ENCODE data around the gene MAF.

Gene MAF

DNA sequence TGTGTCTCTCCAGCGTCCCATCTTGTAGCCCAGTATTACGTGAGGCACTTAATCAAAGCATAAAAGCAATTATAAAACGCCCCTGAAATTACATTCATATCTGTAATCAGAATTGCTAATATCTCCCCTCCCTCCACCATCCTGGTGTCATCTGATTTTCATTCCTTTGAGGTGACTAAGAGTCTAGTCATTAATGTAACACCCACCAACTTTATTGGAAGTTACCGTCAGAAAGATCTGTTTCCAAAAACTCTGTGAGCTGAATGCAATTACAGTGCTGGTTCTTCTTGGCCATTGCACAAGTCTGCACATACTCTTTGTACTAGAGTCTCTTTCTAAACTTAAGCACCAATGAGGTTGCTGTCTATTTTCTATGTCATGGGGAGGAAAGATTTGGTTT, 12.5 kb upstream of the MAF start:
- no peak for DNase-seq (ENCODE audit: low read depth in 3 of 3, low spot score in 1 of 3)

DNA sequence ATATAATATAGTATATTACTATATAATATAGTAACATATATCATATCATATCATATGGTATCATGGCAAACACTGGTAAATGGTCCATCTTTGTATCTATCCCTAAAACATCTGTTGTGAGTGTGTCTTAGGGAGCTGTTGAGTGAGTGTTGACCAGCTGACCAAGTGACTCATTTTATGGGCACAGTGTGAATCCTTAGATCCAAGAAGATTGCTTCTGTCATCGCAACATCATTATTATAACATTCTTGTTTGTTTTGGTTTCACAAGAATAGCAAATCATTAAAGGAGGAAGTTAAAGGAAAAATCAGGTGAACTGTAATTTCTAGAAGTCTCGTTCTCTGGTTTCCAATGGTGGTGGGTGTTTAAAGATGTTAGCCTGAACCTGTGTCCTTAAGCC, 11.7 kb upstream of the MAF start:
- no peak for DNase-seq (ENCODE audit: low read depth in 3 of 3, low spot score in 1 of 3)

DNA sequence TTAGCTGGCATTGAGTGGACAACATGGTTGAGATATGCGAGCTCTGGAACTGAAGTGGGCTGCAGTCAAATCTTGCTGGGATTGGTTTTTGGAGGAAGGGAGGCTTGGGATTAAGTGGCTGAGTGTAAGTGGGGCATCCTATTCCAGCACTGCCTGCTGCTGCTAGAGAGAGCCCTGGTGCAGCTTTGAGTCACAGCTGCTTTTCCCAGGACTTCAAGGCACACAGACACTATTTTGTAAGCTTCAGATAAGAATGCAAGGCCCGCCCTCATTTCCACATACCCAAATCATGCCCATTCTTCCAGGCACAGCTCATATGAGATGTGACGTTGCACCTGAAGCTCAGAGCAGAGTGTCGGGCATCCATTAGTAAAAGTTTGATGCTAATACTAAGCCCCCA, 10.2 kb upstream of the MAF start:
- DNase-seq (ENCODE audit: low read depth in 3 of 3, low spot score in 1 of 3): no peak

DNA sequence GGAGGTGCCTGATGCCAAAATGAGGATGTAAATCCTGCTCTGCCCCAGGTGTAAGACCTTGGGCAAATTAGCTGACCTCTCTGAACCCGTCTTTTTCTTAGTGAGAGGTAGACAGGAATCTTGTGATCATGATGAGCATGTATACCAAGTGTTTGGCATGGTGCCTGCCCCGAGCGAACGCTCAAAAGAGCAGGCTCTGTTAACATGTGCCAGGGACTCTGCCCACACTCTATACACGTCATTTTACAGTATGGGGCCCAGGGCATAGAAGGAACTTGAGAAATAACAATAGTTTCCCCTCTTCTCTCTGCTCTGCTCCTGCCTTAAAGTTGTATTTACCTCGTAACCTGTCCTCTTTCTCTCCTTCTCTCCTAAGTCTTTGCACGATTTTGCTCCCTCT, 9.3 kb upstream of the MAF start:
- DNase-seq (ENCODE audit: low read depth in 3 of 3, low spot score in 1 of 3): no peak

DNA sequence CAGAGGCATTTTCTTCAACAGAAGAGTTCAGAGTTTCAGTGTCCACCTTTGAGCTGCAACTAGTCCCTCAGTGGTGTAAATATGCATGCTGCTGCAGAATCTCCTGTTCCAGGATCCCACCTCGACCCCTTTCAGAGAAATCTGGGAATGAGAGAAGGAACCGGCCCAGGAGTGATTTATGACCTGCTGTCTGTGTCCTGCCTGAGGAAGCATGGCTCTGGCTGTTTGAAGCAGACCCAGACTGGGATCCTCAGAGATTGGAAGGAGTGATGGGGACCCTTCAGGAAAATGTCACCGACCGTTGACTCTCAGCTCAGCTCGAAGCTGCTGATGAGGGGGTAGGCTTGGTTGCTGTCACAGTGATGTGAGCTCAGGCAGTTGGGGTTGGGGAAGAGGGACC, 8.4 kb upstream of the MAF start:
- DNase-seq (ENCODE audit: low read depth in 3 of 3, low spot score in 1 of 3): no peak

DNA sequence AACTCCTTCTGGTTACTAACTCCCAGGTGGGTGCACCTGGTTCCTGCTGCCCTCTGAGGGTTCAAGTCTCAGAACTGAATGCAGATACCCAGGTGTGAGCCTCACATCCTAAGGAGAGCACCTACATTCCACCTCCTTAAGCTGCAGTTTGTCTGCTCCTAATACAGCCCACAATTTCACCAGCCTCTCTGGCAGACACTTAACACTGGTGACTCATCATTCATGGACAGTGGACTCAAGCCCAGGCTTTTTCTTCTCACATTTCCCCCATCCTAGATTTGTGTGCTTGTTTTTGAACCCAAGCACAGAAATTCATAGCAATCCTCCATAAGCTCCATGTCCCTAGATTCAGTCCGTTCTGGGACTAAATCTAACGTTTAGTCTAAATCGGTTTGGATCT, 7.0 kb upstream of the MAF start:
- no peak for DNase-seq (ENCODE audit: low read depth in 3 of 3, low spot score in 1 of 3)

DNA sequence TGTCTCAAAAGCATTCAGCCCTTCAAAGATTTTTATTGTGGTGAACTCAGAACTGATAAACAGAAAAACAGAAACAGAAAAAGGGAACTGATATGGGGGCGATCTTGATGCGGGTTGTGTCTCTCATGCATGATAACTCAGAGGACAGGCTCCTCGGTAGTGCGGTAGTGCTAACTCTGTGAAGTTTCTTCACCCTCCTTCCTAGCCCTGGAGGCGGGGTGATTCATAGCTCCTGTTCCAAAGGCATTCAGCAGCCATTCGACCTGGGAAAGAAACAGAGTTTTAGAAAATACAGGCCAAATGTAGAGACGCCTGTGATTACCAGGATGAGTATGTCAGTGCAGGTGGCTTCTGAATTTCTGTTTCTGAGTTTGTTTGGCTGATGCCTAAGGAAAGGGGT, 5.5 kb upstream of the MAF start:
- DNase-seq (ENCODE audit: low read depth in 3 of 3, low spot score in 1 of 3): no peak

DNA sequence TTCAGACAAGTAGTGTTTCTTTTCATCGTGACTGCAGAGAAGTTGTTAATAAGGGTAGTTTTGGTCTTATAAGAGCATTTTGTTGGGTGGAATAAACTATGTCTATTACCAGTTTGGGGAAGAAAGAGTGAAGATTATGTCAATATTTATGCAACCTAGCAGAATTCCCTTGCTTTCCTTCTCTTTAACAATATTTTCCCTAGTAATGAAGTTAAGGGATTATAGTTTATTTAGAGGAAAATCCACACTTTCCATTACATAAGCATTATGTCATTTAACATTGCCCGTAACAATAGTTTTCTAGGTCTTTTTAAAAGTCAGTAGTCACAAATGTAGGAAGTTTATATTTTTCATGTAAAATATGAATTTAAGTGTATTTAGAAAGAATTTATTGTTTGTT, 2.5 kb upstream of the MAF start:
- DNase-seq (ENCODE audit: low read depth in 3 of 3, low spot score in 1 of 3): no peak

DNA sequence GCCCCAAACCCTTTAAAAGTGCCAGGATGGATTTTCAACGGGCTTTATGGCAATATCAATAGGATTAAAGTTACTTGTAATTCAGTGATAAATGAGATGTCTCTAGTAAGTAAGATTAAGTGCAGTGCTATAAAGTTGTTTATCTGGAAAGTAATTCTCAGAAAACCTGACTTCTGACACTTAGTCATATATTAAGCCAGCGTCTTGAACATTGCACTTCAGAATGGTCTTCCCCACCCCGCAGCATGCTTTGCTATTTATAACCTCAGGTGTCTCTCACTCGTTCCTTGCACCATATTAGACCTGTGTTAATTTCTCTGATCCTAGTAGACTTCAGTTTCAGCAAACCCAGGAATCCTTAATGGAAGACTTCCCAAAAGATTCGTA, 2.1 kb upstream of the MAF start:
- DNase-seq (ENCODE audit: low read depth in 3 of 3, low spot score in 1 of 3): no peak

DNA sequence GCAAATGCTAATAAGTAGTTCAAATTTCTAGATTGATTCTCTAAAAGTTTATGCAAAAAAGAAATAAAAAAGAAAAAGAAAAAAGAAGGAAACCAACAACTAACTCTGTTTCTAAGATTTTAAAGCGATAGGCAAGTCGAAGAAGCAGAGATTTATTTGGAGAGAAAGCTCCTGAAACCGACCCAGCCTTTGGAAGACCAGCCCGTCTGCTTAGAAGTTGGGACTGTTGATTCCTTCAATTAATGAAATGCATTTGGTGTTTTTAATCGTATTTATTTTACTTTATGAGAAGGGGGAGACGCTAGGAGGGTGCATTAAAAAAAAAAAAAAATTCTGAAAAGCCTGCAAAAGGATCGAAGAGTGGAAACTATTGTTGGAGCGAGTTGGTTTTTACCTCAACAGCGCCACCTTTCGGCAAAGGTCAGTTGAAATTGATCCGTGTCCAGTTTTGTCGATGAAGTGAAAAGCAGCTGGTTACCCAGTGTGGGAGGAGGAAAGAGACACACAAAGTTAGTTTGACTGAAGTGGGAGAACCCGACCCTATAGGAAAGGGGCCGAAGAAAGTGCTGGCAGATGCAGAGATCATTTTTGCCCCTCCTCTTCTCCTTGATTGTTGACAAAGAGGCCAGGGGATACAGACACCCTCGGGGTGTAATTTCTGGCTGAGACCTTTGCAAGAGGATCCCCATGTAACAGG, 1.5 kb upstream of the MAF start:
- peak; percentile 54 to 75 (median 71) for DNase-seq (ENCODE audit: low read depth in 3 of 3, low spot score in 1 of 3)

DNA sequence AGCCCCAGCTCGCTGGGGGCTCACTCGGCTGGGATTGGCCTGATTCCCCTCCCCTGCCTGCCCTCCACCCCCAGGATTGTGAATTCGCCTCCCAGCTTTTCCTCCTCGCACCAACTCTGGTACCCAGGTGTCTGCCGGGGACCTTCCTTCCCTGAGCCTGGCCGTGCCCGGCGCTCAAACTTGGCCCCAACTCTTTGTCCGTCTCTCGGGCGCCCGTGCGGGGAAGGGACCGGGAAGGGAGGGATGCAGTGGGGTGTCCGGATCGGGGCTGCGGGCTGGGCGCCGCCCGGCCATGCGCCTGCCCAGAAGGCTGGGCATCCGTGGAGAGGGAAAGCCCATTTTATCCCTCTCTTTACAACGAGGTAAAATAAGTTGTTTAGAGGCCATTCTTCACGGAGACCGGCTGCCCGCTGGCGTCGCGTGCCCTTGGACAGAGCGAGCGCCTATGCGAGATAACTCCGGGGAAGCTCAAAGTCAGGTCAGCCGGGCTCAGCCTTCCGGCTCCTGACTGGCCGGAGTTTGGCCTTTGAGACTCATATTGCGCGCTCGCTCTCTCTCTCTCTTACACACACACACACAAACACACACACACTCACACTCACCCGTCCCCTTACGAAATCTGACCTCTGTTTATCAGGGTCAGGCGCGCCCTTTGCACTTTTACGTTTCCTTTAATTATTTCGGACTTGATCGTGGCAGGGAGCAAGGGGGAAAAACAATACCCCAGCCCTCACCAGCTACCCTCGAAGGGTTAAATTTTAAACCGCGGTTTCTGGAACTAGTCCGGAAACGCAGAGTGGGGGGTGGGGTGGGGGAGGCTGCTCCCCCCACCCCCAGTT, 774 bp upstream of the MAF start:
- no peak for DNase-seq (ENCODE audit: low read depth in 3 of 3, low spot score in 1 of 3)

DNA sequence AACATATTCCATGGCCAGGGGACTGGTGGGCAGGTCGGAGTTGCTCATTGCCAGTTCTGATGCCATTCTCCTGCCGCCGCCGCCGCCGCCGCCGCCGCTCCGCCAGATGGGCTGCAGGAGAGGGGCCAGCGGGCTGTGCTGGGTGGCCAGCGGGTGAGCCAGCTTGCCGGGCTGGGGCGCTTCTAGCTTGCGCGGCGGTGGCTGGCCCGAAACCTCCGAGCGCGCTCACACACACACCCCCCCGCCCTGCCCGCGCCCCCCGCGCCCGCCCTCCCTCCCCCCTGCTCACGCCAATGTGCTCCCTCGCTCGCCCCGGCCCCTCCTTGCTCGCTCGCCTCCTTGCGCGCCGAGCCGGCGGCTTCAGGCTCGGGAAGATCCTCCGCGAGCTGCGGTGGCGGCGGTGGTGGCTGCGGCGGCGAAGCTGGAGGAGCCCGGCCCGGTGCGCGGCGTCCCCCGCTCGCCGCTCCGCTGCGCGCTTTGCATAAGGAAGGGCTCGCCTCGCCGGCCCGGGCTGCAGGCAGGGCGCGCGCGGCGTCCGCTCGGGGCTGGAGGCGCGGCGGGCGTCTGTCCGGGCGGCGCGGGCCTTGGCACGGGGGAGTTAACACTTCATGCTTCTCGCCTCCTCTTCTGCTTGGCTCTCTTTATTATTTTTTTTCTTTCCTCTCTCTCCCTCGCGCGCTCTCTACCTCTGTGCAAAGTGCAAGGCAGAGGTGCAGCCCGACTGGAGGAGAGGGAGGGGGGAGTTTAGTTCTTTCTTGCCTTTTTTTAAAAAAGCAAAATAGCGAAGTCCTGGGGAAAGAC, 500 bp downstream of the MAF start:
- DNase-seq (ENCODE audit: low read depth in 3 of 3, low spot score in 1 of 3): peak in 1 of 3 donors; percentile 22

DNA sequence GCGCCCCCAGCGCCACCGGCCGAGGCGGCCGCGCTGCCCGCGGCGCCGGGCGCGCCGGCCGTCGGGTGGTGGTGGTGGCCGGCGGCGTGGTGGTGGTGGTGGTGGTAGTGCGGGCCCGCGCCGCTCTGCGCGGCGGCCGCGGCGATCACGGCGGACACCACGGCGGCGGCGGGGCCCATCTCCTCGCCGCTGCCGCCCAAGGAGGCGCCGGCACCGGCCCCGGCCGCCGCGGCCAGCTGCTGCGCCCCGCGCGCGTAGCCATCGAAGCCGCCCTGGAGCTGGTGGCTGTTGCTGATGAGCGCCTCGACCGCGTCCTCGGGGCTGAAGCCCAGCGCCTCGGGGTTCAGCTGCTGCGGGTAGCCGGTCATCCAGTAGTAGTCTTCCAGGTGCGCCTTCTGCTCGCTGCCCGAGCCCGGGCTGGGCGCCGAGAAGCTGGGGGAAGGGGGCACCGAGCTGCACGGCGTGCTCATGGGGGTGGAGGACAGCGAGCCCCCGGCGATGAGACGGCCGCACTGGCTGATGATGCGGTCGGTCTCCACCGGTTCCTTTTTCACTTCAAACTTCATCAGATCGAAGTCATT, 1.2 kb downstream of the MAF start:
- peak in 1 of 3 donors; percentile 10 for DNase-seq (ENCODE audit: low read depth in 3 of 3, low spot score in 1 of 3)

DNA sequence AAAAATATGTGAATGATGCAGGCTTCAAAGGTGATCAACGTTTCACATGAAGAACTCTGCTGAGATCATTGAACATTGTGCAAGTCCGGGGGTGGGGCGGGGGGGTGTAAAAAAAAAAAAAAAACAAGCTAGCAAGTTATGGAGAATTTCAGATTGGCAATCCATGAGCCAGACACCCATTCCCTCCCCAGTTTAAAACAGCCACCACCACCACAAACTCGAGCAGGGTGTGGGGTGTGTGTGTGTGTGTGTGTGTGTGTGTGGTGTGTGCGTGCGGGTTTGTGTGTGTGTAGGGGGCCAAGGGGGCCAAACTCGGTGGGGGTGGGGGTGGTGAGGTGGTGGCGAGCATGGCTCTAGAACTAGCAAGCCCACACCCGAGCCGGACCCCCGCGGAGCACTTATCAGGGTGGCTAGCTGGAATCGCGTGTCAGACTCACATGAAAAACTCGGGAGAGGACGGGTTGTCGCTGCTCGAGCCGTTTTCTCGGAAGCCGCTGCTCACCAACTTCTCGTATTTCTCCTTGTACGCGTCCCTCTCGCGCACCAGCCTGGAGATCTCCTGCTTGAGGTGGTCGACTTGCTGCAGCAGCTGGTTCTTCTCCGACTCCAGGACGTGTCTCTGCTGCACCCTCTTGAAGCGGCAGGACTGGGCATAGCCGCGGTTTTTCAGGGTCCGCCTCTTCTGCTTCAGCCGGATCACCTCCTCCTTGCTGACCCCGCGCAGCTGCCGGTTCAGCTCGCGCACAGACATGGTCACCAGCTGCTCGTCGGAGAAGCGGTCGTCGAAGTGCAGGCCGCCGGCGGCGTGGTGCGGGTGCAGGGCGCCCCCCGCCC, 2.0 kb downstream of the MAF start:
- peak in 1 of 3 donors; percentile 26 for DNase-seq (ENCODE audit: low read depth in 3 of 3, low spot score in 1 of 3)

DNA sequence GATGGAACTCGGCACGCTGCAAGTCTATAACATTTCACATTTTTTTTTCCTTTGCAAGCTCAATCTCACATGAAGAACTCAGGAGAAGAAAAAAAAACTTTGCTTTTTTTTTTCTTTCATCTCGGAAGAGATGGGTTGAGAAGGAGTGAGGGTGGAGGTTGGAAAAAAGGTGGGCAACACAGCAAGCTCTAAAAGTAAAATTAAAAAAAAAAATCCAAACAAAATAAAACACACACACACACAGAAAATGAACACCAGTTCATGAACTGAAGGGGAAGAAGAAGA, 2.5 kb downstream of the MAF start:
- DNase-seq (ENCODE audit: low read depth in 3 of 3, low spot score in 1 of 3): no peak

DNA sequence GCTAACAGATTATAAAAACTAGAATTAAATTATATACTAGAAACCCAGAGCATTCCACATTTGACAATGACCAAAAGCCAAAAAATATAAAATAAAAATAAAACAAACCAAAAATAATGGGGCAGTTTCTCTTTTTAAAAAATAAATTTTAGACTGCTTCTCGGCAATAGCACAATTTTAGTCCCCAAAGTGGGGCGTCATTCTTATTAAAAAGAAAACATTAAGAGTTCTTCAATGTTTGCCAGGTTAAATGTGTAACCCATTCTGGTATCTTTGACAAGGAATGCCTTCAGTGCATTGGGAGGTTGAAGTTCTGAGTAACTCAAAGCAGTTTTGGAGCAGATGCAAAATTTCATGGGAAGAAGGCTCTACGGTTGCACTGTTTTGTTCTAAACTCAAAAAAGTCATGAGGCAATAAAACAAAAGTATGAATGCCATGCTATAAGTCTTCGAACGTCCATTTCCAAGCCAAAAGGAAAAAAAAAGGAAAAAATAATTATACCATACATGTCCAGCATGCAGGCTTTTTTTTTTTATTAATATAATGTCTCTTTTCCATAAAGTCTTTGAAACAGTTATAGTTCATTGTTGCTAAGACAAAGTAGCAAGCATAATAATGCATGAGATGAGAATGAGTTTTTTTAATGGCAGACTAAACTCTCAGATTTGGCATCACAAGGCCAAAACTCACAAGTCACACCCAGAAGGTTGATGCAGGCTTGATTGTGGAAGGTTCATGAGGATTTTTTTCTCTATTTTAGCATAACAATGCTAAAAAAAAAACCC, 3.1 kb downstream of the MAF start:
- DNase-seq (ENCODE audit: low read depth in 3 of 3, low spot score in 1 of 3): no peak

DNA sequence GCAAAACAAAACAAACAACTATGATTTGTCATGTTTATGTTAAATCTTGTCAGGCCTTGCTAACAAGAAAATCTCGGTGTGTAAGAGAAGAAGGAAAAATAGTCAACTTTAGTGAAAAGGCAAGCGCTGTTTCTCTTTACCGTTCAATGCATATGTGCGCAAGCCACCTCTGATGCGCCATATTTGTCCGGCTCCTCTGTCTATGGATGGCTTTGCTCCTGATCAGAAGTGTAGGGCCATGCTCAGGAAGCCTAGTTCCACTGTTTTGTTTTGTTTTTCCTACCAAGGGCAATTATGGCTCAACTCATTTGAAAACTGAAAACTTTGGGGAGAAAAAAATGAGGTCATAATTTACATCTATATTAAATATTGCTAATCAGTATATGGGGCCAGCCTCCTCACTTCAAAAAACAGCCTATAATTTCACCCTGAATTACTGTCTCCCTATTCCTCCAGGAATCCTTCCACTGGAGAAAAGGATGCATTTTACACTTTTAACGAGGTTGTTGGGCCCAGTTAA, 4.5 kb downstream of the MAF start:
- DNase-seq (ENCODE audit: low read depth in 3 of 3, low spot score in 1 of 3): no peak

DNA sequence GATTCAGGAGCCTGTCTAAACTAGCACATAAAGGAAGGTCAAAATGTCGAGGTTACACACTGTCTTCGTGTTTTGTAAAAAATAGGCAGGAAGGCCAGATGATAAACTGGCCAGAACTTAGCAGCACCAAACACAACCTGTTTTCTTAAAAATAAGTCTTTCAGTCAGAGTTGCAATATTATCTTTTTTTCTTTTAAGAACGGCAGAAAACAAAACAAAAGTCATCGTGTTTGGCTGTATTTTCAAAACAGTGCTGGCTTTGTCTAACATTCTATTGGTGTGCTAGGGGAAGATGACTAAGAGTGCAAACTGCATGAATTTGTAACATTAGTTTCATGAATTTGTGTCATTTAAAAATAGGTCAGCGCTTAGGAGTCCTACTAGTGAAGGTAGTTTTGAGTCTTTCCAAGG, 5.3 kb downstream of the MAF start:
- no peak for DNase-seq (ENCODE audit: low read depth in 3 of 3, low spot score in 1 of 3)

DNA sequence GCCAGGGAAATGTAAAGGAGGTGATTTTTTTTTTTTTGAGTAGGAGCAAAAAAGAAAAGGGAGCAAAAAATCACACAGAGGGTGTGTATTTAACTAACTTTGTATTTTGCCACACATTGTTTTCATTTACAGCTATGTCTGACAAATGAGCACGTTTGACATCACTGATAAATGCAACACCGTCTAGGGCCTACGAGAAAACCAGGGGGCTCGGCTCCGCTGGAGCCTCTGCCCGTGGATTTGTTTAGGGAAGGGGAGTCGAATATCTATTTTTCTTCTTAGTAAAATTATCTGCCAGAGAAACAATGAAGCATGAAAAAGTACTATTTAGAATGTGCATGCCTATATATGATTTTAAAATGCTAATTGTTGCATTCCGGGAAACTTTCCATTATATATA, 6.8 kb downstream of the MAF start:
- DNase-seq (ENCODE audit: low read depth in 3 of 3, low spot score in 1 of 3): no peak

DNA sequence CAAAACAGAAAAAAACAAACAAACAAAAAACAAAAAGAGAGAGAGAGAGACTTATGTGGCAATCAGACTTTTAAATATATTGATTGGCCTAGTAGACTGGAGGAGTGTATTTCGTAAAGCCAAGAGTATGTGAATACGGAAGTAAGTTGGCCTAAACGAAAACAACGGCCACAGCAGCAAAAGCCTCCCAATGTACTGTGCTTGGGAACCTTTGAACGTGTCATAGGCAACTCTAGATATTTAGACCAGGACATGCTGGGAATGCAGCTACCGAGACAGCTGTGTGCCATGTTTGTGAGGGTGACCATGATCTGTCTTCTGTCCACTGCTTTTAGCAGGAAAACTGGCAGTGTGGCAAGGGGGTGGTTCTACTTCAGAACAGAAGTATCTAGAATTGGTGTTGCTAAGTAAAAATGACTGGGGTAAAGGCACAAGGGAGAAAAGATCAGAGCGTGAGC, 7.4 kb downstream of the MAF start:
- DNase-seq (ENCODE audit: low read depth in 3 of 3, low spot score in 1 of 3): no peak
